GM12801 (cell line): ENCODE results near the gene SUMF1.

ENCODE experiments used
- CTCF ChIP-seq: IDR thresholded peaks from one replicate; pipeline ENCODE4 v1.5.1; 2011; ENCODE audit warnings: control low read depth; ENCODE audit not compliant: insufficient read length; ENCODE audit errors: extremely low read depth

Gene SUMF1

DNA sequence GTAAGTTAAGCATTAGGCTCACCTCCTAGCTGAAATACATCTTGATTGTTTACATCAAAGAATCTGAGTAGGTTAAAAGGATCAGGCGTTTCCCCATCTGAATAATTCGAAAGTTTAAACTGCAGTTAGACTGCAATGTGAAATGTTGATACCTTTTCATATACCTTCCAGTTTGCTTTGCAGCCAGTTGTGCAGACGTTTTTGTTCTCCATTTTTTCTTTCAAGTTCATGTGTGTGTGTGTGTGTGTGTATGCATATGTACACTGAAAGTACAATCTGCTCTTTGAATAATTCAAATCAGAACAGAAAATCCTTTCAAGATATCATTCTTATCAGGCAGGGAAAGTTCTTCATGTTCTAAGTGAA is 29.0 kb upstream of the SUMF1 start:
- TF ChIP-seq CTCF, result no peak

GRCh38 chr3:4495294-4496086 is 28.4 kb upstream of the SUMF1 start:
- TF ChIP-seq CTCF, result no peak

GRCh38 chr3:4494895-4495264 is 27.8 kb upstream of the SUMF1 start:
- no peak for TF ChIP-seq CTCF

DNA sequence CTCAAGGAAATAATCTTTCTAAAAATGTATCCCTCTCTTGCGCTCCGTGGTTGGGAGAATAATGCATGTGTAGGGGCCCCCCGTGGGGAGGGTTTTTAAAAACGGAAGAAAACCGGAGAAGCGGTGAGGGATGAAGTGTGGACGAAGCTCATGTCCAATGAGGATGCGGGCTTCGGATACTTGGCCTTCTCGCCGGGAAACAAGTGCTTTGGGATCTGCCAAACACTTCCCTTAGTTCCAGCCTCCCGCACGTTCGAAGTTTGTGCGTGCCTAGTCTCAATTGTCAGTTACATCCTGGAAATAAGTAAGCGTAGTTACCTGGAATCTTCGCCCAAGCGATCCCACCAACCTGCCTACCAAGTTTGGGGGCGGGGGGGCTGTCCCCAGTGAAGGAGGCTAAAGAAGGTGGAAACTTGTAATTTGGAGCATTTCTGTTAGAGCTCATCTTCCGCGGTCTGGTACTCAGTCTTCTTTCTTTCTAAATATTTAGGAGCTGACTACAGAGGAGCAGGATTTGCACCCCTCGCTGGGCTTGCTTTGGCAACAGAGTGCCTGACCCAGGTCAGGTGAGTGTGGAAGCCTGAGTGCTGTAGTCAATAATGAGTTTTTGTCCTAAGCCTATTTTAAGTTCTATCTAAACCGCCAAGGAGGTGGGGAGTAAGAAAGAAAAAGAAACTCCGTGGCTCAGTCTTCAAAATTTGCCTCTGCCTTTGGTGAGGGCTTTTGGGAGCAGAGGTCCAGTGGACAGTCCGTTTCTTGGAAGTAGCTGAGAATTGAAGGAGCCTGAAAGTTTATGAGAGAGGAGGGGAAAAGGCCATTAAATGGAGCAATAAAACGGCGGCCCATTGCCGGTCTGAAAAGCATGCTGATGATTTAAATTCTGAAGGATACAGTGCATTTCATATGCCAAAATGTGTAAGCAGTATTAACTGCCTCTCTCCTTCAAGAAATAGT is 27.1 kb upstream of the SUMF1 start:
- TF ChIP-seq CTCF, result no peak

- no peak for TF ChIP-seq CTCF
These were observed 26.2 kb upstream of the SUMF1 start, which contains the start of gene ITPR1 for GRCh38 chr3:4493014-4493940. Gene ITPR1 (plus strand): TSS chr3:4493348. CDS start chr3:4516492, 23,144 bp downstream.

- no peak for TF ChIP-seq CTCF
These were observed 25.3 kb upstream of the SUMF1 start for GRCh38 chr3:4492208-4493013.
